ENCODE results near the gene CC2D1A. TPM values are rescaled to one million over a fixed set of nuclear protein-coding genes. Genes with fewer than 3 reads are reported as not detected.

The CC2D1A gene
- polyA plus RNA-seq, 1 experiment: 5.1 TPM

GRCh38 chr19:13902993-13903555 lies 2.9 kb upstream of the CC2D1A start:
- ChIA-PET CTCF (no interaction called here), POLR2A (interaction anchor here (0.7 kb wide), 2 partner anchors 22 to 40 kb away, joined by 4 read pairs; no protein-coding TSS in a partner anchor)
- peaks cover 3% of the 10 kb centered on the region for H3K27me3 ChIP-seq (ENCODE audit: control insufficient read depth, insufficient read depth, low read length)
- no peak for DNase-seq (ENCODE audit: low read depth, low spot score)
- no peaks in the 10 kb centered on the region for H3K9me3 ChIP-seq (ENCODE audit: control insufficient read depth, insufficient read depth, low read length)
- peak; percentile 26 for TF ChIP-seq CTCF (IDR thresholded peaks at IDR 0.05; ENCODE audit: low read depth, low read length)
- H3K4me3 ChIP-seq (ENCODE audit: low read depth, low read length): no peak overlapping the region
- H3K27ac ChIP-seq (ENCODE audit: low read depth, low read length): no peak overlapping the region

- TF ChIP-seq CTCF (IDR thresholded peaks at IDR 0.05; ENCODE audit: low read depth, low read length): no peak
- no peak for DNase-seq (ENCODE audit: low read depth, low spot score)
- ChIA-PET POLR2A (interaction anchor here (0.6 to 1.6 kb wide), 2 partner anchors 13 to 32 kb away, joined by 3 to 5 read pairs; partner anchors contain the start of gene PODNL1), CTCF (interaction anchor here (1.0 to 1.5 kb wide), 2 partner anchors 26 to 169 kb away, joined by 3 to 10 read pairs; no protein-coding TSS in a partner anchor)
- no peaks in the 10 kb centered on the region for H3K9me3 ChIP-seq (ENCODE audit: control insufficient read depth, insufficient read depth, low read length)
- H3K4me3 ChIP-seq (ENCODE audit: low read depth, low read length): peak overlapping the region; percentile 87
- no peak overlapping the region for H3K27ac ChIP-seq (ENCODE audit: low read depth, low read length)
- H3K27me3 ChIP-seq (ENCODE audit: control insufficient read depth, insufficient read depth, low read length): no peaks in the 10 kb centered on the region
Observed at GRCh38 chr19:13906521-13906904, 512 bp downstream of the CC2D1A start.

- no peaks in the 10 kb centered on the region for H3K27me3 ChIP-seq (ENCODE audit: control insufficient read depth, insufficient read depth, low read length)
- POLR2A ChIA-PET: interaction anchor here (0.6 kb wide), 1 partner anchor 12 kb away, joined by 5 read pairs; no protein-coding TSS in a partner anchor
- CTCF ChIA-PET: interaction anchor here (1.0 to 1.5 kb wide), 2 partner anchors 26 to 168 kb away, joined by 3 to 10 read pairs; no protein-coding TSS in a partner anchor
- TF ChIP-seq CTCF (IDR thresholded peaks at IDR 0.05; ENCODE audit: low read depth, low read length): no peak
- DNase-seq (ENCODE audit: low read depth, low spot score): no peak
- no peaks in the 10 kb centered on the region for H3K9me3 ChIP-seq (ENCODE audit: control insufficient read depth, insufficient read depth, low read length)
- peak overlapping the region; percentile 87 for H3K4me3 ChIP-seq (ENCODE audit: low read depth, low read length)
- no peak overlapping the region for H3K27ac ChIP-seq (ENCODE audit: low read depth, low read length)
Observed at GRCh38 chr19:13906910-13907309, 909 bp downstream of the CC2D1A start.

GRCh38 chr19:13908674-13909073 lies 2.7 kb downstream of the CC2D1A start:
- Histone ChIP-seq H3K9me3 (ENCODE audit: control insufficient read depth, insufficient read depth, low read length) (no peaks in the 10 kb centered on the region), H3K27me3 (ENCODE audit: control insufficient read depth, insufficient read depth, low read length) (no peaks in the 10 kb centered on the region), H3K27ac (ENCODE audit: low read depth, low read length) (no peak overlapping the region), H3K4me3 (ENCODE audit: low read depth, low read length) (no peak overlapping the region)
- ChIA-PET POLR2A (interaction anchor here (0.9 kb wide), 1 partner anchor 27 kb away, joined by 4 read pairs; no protein-coding TSS in a partner anchor), CTCF (no interaction called here)
- no peak for DNase-seq (ENCODE audit: low read depth, low spot score)
- TF ChIP-seq CTCF (IDR thresholded peaks at IDR 0.05; ENCODE audit: low read depth, low read length): no peak

GRCh38 chr19:13909430-13909829 lies 3.4 kb downstream of the CC2D1A start:
- DNase-seq (ENCODE audit: low read depth, low spot score): no peak
- no peaks in the 10 kb centered on the region for H3K27me3 ChIP-seq (ENCODE audit: control insufficient read depth, insufficient read depth, low read length)
- TF ChIP-seq CTCF (IDR thresholded peaks at IDR 0.05; ENCODE audit: low read depth, low read length): no peak
- POLR2A ChIA-PET: no interaction called here
- no peaks in the 10 kb centered on the region for H3K9me3 ChIP-seq (ENCODE audit: control insufficient read depth, insufficient read depth, low read length)
- H3K4me3 ChIP-seq (ENCODE audit: low read depth, low read length): no peak overlapping the region
- CTCF ChIA-PET: no interaction called here
- no peak overlapping the region for H3K27ac ChIP-seq (ENCODE audit: low read depth, low read length)
